Ishikawa (cell line): Measurements from ENCODE around the gene SLC6A13.

ENCODE experiments used
- CEBPB ChIP-seq: IDR thresholded peaks from 2 replicates; pipeline ENCODE4 v1.6.1; 2012
- CREB1 ChIP-seq: IDR thresholded peaks from 2 replicates; pipeline ENCODE4 v1.6.1; 2012; ENCODE audit warnings: low read depth
- EGR1 ChIP-seq: IDR thresholded peaks from 2 replicates; pipeline ENCODE4 v1.6.1; 2012
- EP300 ChIP-seq: IDR thresholded peaks from 2 replicates; pipeline ENCODE4 v1.6.1; 2012; ENCODE audit warnings: borderline replicate concordance
- FOXM1 ChIP-seq: IDR thresholded peaks from 2 replicates; pipeline ENCODE4 v1.6.1; 2012; ENCODE audit warnings: low read depth, borderline replicate concordance
- MAX ChIP-seq: IDR thresholded peaks from 2 replicates; pipeline ENCODE4 v1.6.1; 2012
- NFIC ChIP-seq: IDR thresholded peaks from 2 replicates; pipeline ENCODE4 v1.6.1; 2012
- RAD21 ChIP-seq: IDR thresholded peaks from 2 replicates; pipeline ENCODE4 v1.6.1; 2012; ENCODE audit warnings: low read depth
- REST ChIP-seq: IDR thresholded peaks from 2 replicates; pipeline ENCODE4 v1.6.1; 2012; ENCODE audit warnings: low read depth, mild to moderate bottlenecking
- TAF1 ChIP-seq: IDR thresholded peaks from 2 replicates; pipeline ENCODE4 v1.6.1; 2012; ENCODE audit warnings: low read depth, mild to moderate bottlenecking
- TCF12 ChIP-seq: IDR thresholded peaks from 2 replicates; pipeline ENCODE4 v1.6.1; 2012; ENCODE audit warnings: low read depth
- TEAD4 ChIP-seq: IDR thresholded peaks from 2 replicates; pipeline ENCODE4 v1.6.1; 2012
- USF1 ChIP-seq: IDR thresholded peaks from 2 replicates; pipeline ENCODE4 v1.6.1; 2012
- YY1 ChIP-seq: IDR thresholded peaks from 2 replicates; pipeline ENCODE4 v1.6.1; 2012; ENCODE audit warnings: low read depth
- ZBTB7A ChIP-seq: IDR thresholded peaks from 2 replicates; pipeline ENCODE4 v1.6.1; 2012; ENCODE audit warnings: low read depth

Gene SLC6A13

GRCh38 chr12:212415-212714 is 50.3 kb downstream of the SLC6A13 start:
- TF ChIP-seq TEAD4 (no peak), CEBPB (no peak), ZBTB7A (no peak), USF1 (no peak), RAD21 (no peak), MAX (no peak), FOXM1 (no peak), TCF12 (no peak), REST (no peak), EGR1 (no peak), CREB1 (no peak), YY1 (no peak), NFIC (no peak), TAF1 (no peak), EP300 (no peak)

- no peak for TF ChIP-seq TEAD4
- no peak for TF ChIP-seq CREB1
- no peak for TF ChIP-seq EGR1
- no peak for TF ChIP-seq ZBTB7A
- TF ChIP-seq FOXM1: no peak
- no peak for TF ChIP-seq MAX
These were observed 50.8 kb downstream of the SLC6A13 start for GRCh38 chr12:211639-212414.

- no peak for TF ChIP-seq TEAD4
- no peak for TF ChIP-seq TAF1
- TF ChIP-seq USF1: no peak
- no peak for TF ChIP-seq CEBPB
These were observed 51.5 kb downstream of the SLC6A13 start for GRCh38 chr12:211142-211465.

- TF ChIP-seq CEBPB (no peak), EP300 (no peak), YY1 (no peak), MAX (no peak), RAD21 (no peak), ZBTB7A (no peak), FOXM1 (no peak), CREB1 (no peak)
These were observed 52.1 kb downstream of the SLC6A13 start for GRCh38 chr12:210277-211141.

- no peak for TF ChIP-seq CREB1
- no peak for TF ChIP-seq ZBTB7A
- no peak for TF ChIP-seq RAD21
- no peak for TF ChIP-seq EP300
- TF ChIP-seq CEBPB: no peak
- no peak for TF ChIP-seq TCF12
- TF ChIP-seq NFIC: no peak
- TF ChIP-seq REST: no peak
- TF ChIP-seq TAF1: no peak
- no peak for TF ChIP-seq USF1
- no peak for TF ChIP-seq MAX
- TF ChIP-seq EGR1: no peak
- no peak for TF ChIP-seq FOXM1
- no peak for TF ChIP-seq YY1
- TF ChIP-seq TEAD4: no peak
These were observed 52.8 kb downstream of the SLC6A13 start for GRCh38 chr12:209851-210250.
